ENCODE measurements around the gene GNB1L. TPM values are rescaled to one million over a fixed set of nuclear protein-coding genes. Genes with fewer than 3 reads are reported as not detected.

GNB1L gene
- total and polyA plus RNA-seq, 10 of the 15 experiments (the other 5 are each of a cell fraction or from before 2014, with no cell fraction given): 0.21 to 19.4 (median 6.8) TPM

- RAD21 ChIA-PET (ENCODE audit: unreplicated experiment): no interaction called here
- Histone ChIP-seq H3K79me2 (ENCODE audit: control insufficient read depth, insufficient read depth, low read length) (no peaks in the 10 kb centered on the region), H3K27ac (ENCODE audit: control insufficient read depth, insufficient read depth) (no peak overlapping the region), H3K9me3 (replicated peaks; ENCODE audit: control insufficient read depth, insufficient read depth, low read length) (no peaks in the 10 kb centered on the region), H3K4me2 (ENCODE audit: control insufficient read depth, insufficient read depth) (no peak overlapping the region), H4K20me1 (ENCODE audit: control insufficient read depth, insufficient read depth) (no peaks in the 10 kb centered on the region), H3K9ac (ENCODE audit: control insufficient read depth, insufficient read depth, low read length) (no peak overlapping the region), H3K4me1 (ENCODE audit: control insufficient read depth, insufficient read depth, low read length) (no peaks in the 10 kb centered on the region), H3K4me3 (no peak overlapping the region), H3K36me3 (ENCODE audit: control insufficient read depth in 2 of 2, insufficient read depth in 2 of 2, low read length in 1 of 2) (no peaks in the 10 kb centered on the region), H3K27me3 (replicated peaks in 1 of 2; ENCODE audit: control insufficient read depth in 2 of 2, insufficient read depth in 2 of 2, low read length in 1 of 2) (no peaks in the 10 kb centered on the region), H2AFZ (ENCODE audit: control insufficient read depth, low read depth, low read length) (no peak overlapping the region)
- WGBS (ENCODE audit: insufficient coverage, insufficient replicate concordance, low lambda C conversion rate, missing lambda C conversion rate): 86% methylated on average over 30 of the region's 35 CpGs
- in situ Hi-C loops (cut with MboI): no loop called here
- CTCF ChIA-PET: no interaction called here
- SMC1A ChIA-PET (ENCODE audit: uncharacterized antibody, unreplicated experiment): no interaction called here
- BruUV-seq (replicated peaks): no TSS peak
- FAIRE-seq (no peak), ATAC-seq (no peak), DNase-seq (ENCODE audit: low read depth, low spot score) (no peak)
- intact Hi-C loops (cut with micrococcal nuclease; ENCODE audit: unreplicated experiment): no loop called here
- POLR2A ChIA-PET: no interaction called here
- no peak for TF ChIP-seq BCL11A (IDR thresholded peaks at IDR 0.05; ENCODE audit: low read depth, low read length)
- TF ChIP-seq POLR2A (IDR thresholded peaks at IDR 0.05; ENCODE audit: low read depth, low read length): no peak
- no peak for TF ChIP-seq CBFB (IDR thresholded peaks at IDR 0.05; ENCODE audit: low read depth)
- TF ChIP-seq E2F8 (IDR thresholded peaks at IDR 0.05; ENCODE audit: low read depth, partially characterized antibody): no peak
- TF ChIP-seq MLLT1 (IDR thresholded peaks at IDR 0.05): no peak
- no peak for TF ChIP-seq YBX1 (IDR thresholded peaks at IDR 0.05)
- TF ChIP-seq NKRF (conservative IDR thresholded peaks at IDR 0.05): no peak
Observed at GRCh38 chr22:19799322-19800190, 55.1 kb downstream of the GNB1L start.

Data from GM12878 (cell line).